K562 (cell line): ENCODE measurements around the gene WDHD1. TPM values are rescaled to one million over a fixed set of nuclear protein-coding genes. Genes with fewer than 3 reads are reported as not detected.

Experiments
- HDAC2 ChIP-seq: fragments of 450-650 bp; IDR thresholded peaks from 2 replicates; pipeline ENCODE4 v1.6.1; 2016; ENCODE audit warnings: mild to moderate bottlenecking
- KDM4B ChIP-seq, 2 experiments: fragments of 450-650 bp in 1 of 2; sonication (generic) in 1 of 2; IDR thresholded peaks; 2 replicates each; pipeline ENCODE4 v1.6.1; 2016 to 2017; ENCODE audit warnings: borderline replicate concordance in 2 of 2, antibody characterized with exemption in 1 of 2, low read depth in 1 of 2, mild to moderate bottlenecking in 1 of 2
- MCM3 ChIP-seq: fragments of 450-650 bp; IDR thresholded peaks from 2 replicates; pipeline ENCODE4 v1.6.1; 2016
- RREB1 ChIP-seq: fragments of 250-450 bp; sonication (Bioruptor Pico); IDR thresholded peaks from 2 replicates; pipeline ENCODE4 v1.4.0; 2020
- SAFB ChIP-seq: fragments of 200-400 bp; formaldehyde crosslinking; IDR thresholded peaks from 2 replicates; pipeline ENCODE4 v1.6.1; 2017; ENCODE audit warnings: low read depth, low read length, borderline replicate concordance
- SLC30A9 ChIP-seq: fragments of 250-450 bp; sonication (Bioruptor Pico); IDR thresholded peaks from 2 replicates; pipeline ENCODE4 v1.8.0; 2022; ENCODE audit warnings: mild to moderate bottlenecking, moderate library complexity
- TCF7L2 ChIP-seq: fragments of 150-350 bp; IDR thresholded peaks from 2 replicates; pipeline ENCODE4 v1.6.1; 2016; ENCODE audit warnings: low read depth, mild to moderate bottlenecking, low read length, moderate library complexity
- TRIM28 ChIP-seq: fragments of 450-650 bp; IDR thresholded peaks from 2 replicates; pipeline ENCODE4 v1.6.1; 2017
- ZFX ChIP-seq: sonication (generic); formaldehyde crosslinking; IDR thresholded peaks from 2 replicates; pipeline ENCODE4 v1.8.0; 2022; ENCODE audit warnings: mild to moderate bottlenecking, missing genetic modification reagents, moderate library complexity
- ZNF121 ChIP-seq: sonication (generic); formaldehyde crosslinking; conservative IDR thresholded peaks from 2 replicates; pipeline ENCODE4 v1.8.0; 2022; ENCODE audit warnings: missing genetic modification reagents
- ZNF232 ChIP-seq: sonication (generic); formaldehyde crosslinking; IDR thresholded peaks from 2 replicates; pipeline ENCODE4 v1.8.0; 2022; ENCODE audit warnings: mild to moderate bottlenecking, missing genetic modification reagents
- ZNF263 ChIP-seq: sonication (generic); formaldehyde crosslinking; IDR thresholded peaks from 2 replicates; pipeline ENCODE4 v1.8.0; 2022; ENCODE audit warnings: mild to moderate bottlenecking, missing genetic modification reagents, borderline replicate concordance
- polyA plus RNA-seq, 8 experiments: library from polyadenylated mRNA; depleted of rRNA in 4 of 8; stranded (reverse) in 5 of 8; unstranded in 3 of 8; fragments of >200 nt; fragmentation: Nextera tagmentation in 2 of 8; fragmentation: Illumina TruSeq in 1 of 8; extraction: Ambion mirVana in 2 of 8; extraction: Trizol in 1 of 8; gene quantifications; 2 replicates each; pipeline versions ENCODE4 v1.2.1 to v1.2.3, GENCODE V29; 2011 to 2014; ENCODE audit warnings: inconsistent platforms in 1 of 8, missing spikeins in 1 of 8
- total RNA-seq, 7 experiments: library from RNA; depleted of rRNA in 6 of 7; stranded (reverse); fragments of >200 nt in 6 of 7; fragmentation: Illumina TruSeq in 2 of 7; extraction: Trizol in 2 of 7; gene quantifications; 2 replicates each; pipeline versions ENCODE4 v1.2.1 to v1.2.3, GENCODE V29; 2011 to 2021; ENCODE audit warnings: low replicate concordance in 1 of 7
- TF ChIP-seq, protein P1 (sequence below): fragments of 250-450 bp; sonication (Bioruptor Pico); IDR thresholded peaks from 2 replicates; pipeline ENCODE4 v1.5.0; 2020; ENCODE audit warnings: mild to moderate bottlenecking, borderline replicate concordance
- TF ChIP-seq, protein P2 (sequence below): fragments of 250-450 bp; sonication (Bioruptor Pico); IDR thresholded peaks from 2 replicates; pipeline ENCODE4 v1.4.0; 2020
- TF ChIP-seq, protein P3 (sequence below): fragments of 250-450 bp; sonication (Bioruptor Pico); IDR thresholded peaks from 2 replicates; pipeline ENCODE4 v1.8.0; 2021; ENCODE audit warnings: moderate library complexity, mild to moderate bottlenecking, inconsistent platforms

Gene WDHD1
- total and polyA plus RNA-seq, 9 of the 15 experiments (the other 6 are each of a cell fraction or from before 2014, with no cell fraction given): 11.7 to 39.1 (median 30.0) TPM

DNA sequence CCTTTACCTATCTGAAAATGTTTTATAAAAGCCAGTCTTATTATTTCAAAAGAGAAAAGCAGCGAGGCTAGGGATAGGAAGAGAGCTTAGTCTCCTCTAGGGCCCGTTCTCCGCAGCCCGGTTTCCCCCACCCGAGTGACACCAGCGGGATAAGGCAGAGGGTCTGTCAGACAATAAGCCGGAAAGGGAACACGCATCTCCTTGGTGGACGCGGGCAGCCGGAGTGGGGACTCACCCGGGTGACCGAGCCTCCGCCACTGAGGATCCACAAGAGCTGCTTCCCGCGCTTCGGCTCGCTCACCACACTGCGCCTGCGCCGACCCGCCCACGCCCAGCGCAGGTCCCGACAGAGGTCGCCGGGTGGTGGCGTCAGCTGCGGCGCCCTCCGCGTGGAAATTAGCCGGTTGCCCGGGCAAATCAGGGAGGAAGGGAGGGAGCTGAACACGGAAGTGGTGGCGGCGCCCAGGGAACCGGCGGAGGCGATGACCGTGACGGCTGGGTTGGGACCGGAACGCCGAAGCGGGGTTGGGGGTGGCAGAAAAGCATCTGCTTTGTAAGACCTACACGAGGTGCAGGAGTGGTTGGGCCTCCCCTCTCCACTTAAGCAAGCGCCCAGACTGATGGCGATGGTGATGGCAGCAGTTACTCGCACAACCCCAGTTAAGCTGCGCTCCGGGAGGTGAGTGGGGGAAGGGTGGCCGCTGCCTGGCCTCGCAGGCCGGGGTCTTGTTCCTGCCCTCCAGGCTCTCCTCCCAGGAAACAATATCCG, at the start of gene WDHD1, which contains the start of gene SOCS4 (continued):
- TF ChIP-seq SAFB (0 out of 2 replicates have a peak, but pooled peaks have one; percentile 57), HDAC2 (0 out of 2 replicates have a peak, but pooled peaks have one; percentile 67), SLC30A9 (CRISPR knock-in tag) (no peak), TRIM28 (no peak), KDM4B (IDR thresholded peaks at IDR 0.05; ENCODE audit: borderline replicate concordance in 2 of 2, low read depth in 1 of 2) (no peak), RREB1 (no peak), MCM3 (no peak), TCF7L2 (no peak), ZFX (CRISPR knock-in tag) (peak; percentile 60), ZNF232 (CRISPR knock-in tag) (no peak), ZNF263 (CRISPR knock-in tag) (0 out of 2 replicates have a peak, but pooled peaks have one; percentile 49), ZNF121 (CRISPR knock-in tag) (no peak)
- TF ChIP-seq, protein P1, sequence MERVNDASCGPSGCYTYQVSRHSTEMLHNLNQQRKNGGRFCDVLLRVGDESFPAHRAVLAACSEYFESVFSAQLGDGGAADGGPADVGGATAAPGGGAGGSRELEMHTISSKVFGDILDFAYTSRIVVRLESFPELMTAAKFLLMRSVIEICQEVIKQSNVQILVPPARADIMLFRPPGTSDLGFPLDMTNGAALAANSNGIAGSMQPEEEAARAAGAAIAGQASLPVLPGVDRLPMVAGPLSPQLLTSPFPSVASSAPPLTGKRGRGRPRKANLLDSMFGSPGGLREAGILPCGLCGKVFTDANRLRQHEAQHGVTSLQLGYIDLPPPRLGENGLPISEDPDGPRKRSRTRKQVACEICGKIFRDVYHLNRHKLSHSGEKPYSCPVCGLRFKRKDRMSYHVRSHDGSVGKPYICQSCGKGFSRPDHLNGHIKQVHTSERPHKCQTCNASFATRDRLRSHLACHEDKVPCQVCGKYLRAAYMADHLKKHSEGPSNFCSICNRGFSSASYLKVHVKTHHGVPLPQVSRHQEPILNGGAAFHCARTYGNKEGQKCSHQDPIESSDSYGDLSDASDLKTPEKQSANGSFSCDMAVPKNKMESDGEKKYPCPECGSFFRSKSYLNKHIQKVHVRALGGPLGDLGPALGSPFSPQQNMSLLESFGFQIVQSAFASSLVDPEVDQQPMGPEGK (CRISPR knock-in tag): no peak
- TF ChIP-seq, protein P2, sequence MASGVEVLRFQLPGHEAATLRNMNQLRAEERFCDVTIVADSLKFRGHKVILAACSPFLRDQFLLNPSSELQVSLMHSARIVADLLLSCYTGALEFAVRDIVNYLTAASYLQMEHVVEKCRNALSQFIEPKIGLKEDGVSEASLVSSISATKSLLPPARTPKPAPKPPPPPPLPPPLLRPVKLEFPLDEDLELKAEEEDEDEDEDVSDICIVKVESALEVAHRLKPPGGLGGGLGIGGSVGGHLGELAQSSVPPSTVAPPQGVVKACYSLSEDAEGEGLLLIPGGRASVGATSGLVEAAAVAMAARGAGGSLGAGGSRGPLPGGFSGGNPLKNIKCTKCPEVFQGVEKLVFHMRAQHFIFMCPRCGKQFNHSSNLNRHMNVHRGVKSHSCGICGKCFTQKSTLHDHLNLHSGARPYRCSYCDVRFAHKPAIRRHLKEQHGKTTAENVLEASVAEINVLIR (CRISPR knock-in tag): peak; percentile 93
- TF ChIP-seq, protein P3, sequence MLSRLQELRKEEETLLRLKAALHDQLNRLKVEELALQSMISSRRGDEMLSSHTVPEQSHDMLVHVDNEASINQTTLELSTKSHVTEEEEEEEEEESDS (CRISPR knock-in tag): no peak
